RPMI7951 (cell line): ENCODE measurements around the gene TMEM89. TPM values are rescaled to one million over a fixed set of nuclear protein-coding genes. Genes with fewer than 3 reads are reported as not detected.

Experiments used
- DNase-seq: peaks from one replicate; pipeline ENCODE4 v3.0.0-alpha.2; 2012; ENCODE audit warnings: low read depth
- total RNA-seq: library from RNA; depleted of rRNA; stranded (reverse); fragments of >200 nt; shearing (Covaris generic); gene quantifications from 2 replicates; pipeline ENCODE4 v1.2.3, GENCODE V29; 2014; rRNA removed

Gene TMEM89
- total RNA-seq, 1 experiment from 2014 or later, result not detected

DNA sequence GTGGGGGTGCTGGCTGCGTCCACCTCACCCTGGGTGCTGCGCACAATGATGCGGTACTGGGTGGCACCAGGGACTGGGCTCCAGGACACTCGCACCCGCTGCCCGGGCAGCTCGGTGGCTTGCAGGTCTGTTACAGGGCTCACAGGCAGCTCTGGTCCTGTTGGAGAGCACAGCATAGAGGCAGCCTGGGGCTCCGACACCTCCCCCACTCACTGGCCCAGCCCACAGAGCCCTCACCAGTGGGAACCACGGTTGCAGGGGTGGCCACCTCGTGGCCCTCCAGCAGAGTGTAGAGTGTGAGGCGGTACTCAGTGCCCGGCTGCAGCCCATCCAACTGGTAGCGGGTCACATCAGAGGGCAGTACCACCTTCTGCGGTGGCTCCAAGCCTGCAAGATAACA lies 30.1 kb downstream of the TMEM89 start:
- no peak for DNase-seq

DNA sequence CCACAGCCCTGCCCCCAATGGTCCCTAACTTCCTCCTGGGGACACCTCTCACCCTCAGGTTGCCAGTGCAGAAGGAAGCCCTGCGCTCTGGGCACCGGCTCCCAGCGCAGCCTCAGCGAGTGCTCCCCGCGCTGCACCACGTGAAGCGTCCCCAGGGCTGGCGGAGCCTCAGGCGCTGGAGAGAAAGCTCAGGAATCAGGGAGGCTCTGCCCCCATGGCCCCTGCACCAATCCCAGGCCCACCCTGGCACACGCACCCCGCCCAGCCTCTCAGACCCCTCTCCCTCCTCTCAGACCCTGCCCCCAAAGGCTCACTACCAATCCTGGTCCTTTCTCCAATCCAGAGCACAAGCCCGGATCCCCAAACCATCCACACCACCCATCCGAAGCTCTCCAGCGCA lies 33.3 kb downstream of the TMEM89 start:
- no peak for DNase-seq

DNA sequence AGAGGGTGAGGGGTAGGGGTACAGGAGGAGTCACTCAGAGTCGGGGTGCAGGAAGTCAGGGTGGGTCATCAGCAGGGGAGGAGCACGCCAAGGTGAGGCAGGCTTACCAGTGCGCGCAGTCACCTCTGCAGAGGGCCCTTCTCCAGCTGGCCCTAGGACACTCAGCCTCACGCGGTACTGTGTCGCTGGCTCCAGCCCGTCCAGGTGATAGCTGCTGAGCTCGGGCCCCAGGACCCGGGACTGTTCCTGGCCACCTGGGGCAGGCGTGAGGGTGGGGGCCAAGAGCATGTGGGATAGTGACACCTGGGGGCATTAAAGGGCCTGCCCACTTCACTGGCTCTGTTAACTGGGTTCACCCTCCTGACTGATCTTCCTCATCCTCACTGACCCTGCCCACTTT lies 33.9 kb downstream of the TMEM89 start:
- no peak for DNase-seq

- DNase-seq, result no peak
Observed at GRCh38 chr3:48585411-48585810, 36.2 kb downstream of the TMEM89 start.

GRCh38 chr3:48584836-48585235 lies 36.7 kb downstream of the TMEM89 start:
- DNase-seq, result no peak

DNA sequence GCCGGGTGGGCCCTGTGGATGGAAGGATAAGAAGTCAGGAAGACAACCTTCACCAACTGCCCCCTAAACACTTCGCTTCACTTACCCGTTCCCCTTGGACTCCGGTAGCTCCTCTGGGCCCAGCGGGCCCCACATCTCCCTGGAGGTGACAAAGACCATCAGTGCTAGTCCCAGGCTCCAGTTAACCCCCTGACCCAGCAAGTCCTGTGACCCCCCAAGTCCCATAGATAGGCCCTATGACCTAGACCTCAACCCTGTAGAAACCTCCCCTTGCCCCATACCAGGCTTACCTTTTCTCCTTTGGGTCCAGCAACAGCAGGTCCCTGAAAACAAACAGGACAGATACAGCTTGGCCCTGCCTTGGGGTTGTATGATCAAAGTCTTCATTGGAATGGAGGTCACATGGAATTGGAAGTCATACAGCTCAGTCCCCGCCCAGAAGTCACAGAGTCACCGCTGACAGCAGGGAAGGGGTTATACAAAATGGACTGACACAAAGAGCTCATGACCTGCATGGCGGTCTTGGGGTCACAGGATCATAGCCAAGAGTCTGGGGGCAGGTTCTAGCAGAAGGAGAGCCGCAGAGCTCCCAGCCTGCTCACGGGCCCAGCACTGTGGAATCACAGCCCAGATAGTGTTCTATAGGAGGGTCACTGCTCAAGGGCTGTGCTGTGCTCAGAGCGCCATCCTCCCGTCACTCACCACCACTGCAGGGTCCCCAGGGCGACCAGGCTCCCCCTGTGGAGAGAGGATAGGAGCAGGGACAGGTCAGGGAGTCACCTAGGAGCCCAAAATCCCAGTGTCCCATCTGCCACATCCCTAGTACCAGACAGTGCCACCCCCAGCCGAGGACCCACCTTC lies 39.7 kb downstream of the TMEM89 start:
- DNase-seq, result no peak

GRCh38 chr3:48576647-48577046 lies 44.9 kb downstream of the TMEM89 start:
- DNase-seq, result no peak

DNA sequence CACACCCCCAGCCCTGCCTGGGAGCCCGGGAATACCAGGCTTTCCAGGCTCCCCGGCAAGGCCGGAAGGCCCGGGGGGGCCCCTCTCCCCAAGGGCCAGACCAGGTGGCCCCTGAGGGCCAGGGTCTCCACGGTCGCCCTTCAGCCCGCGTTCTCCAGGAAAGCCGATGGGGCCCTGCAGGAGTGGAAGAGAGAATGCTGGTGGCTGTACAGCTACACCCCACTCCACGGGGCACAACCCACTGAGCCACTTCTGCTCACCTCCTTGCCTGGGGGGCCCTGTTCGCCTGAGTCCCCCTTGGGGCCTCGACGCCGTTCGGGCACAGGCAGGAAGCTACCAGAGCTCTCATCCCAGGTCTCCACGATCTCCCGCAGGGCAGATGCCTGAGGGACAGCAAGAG lies 46.2 kb downstream of the TMEM89 start:
- DNase-seq, result no peak

DNA sequence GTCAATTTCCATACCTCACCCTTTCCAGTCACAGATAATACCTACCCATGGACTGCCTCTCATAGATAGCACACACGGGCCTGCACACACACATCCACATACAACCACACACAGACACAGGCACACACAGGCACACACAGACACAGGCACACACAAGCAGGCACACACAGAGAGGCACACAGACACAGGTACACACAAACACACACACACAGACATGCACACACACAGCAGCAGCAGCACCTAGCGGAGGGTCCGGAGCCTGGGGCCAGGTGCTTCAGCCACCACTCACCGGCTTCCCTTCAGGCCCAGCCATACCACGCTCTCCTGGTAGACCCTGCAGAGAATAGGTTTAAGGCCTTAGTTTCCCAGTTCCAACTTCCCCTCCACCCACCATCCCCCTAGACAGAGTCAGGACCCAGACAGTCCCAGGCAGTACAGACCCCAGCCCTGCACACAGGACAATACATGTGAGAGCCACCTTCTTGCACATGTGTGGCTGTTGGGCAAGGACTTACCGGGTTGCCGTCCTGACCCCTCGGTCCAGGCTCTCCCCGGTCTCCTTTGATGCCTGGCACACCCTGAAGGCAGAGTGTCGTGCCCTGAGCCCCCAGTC lies 47.5 kb downstream of the TMEM89 start:
- DNase-seq, result no peak

- no peak for DNase-seq
Observed at GRCh38 chr3:48572517-48572916, 49.1 kb downstream of the TMEM89 start.

DNA sequence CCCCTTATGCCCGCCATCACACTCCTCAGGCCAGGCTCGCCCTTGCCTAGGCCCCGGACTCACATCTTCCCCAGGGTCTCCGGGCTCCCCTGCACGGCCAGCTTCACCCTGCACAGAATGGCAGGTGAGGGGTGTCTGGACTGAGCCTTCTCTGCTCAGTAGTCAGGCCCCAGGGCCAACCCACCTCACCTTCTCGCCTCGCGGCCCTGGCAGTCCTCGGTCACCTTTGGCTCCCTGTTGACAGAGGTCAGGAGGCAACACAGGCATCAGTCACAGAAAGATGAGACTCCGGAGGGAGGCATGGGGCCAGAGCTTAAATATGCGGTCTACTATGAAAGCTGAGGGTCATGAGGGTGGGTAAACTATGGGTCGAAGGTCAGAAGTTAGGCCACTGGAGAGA lies 49.6 kb downstream of the TMEM89 start:
- no peak for DNase-seq

Other genes starting within 250 kb of the TMEM89 start
- not detected in 2 replicates for gene FBXW12, start 249.6 kb downstream of the TMEM89 start, total RNA-seq
- gene PLXNB1, start 191.7 kb downstream of the TMEM89 start, total RNA-seq, result 4.7 and 14.2 TPM in 2 replicates
- gene CCDC51, start 181.7 kb downstream of the TMEM89 start, total RNA-seq, result 18.1 and 21.6 TPM in 2 replicates
- 726 and 838 TPM in 2 replicates for gene TMA7, start 181.5 kb downstream of the TMEM89 start, total RNA-seq
- 10.7 and 14.3 TPM in 2 replicates for gene ATRIP, start 175.0 kb downstream of the TMEM89 start, total RNA-seq
- 206 and 217 TPM in 2 replicates for gene SHISA5, start 117.6 kb downstream of the TMEM89 start, total RNA-seq
- gene PFKFB4, start 65.0 kb downstream of the TMEM89 start, total RNA-seq, result 41.2 and 56.9 TPM in 2 replicates
- gene UCN2, start 58.0 kb downstream of the TMEM89 start, total RNA-seq, result 4.3 and 7.2 TPM in 2 replicates
- gene COL7A1, start 26.4 kb downstream of the TMEM89 start, total RNA-seq, result 110 and 141 TPM in 2 replicates
- 393 and 540 TPM in 2 replicates for gene UQCRC1, start 12.1 kb downstream of the TMEM89 start, total RNA-seq
- 32.3 and 35.1 TPM in 2 replicates for gene SLC26A6, start 13.7 kb upstream of the TMEM89 start, total RNA-seq
- 0.98 and 1.1 TPM in 2 replicates for gene CELSR3, start 41.1 kb upstream of the TMEM89 start, total RNA-seq
- 25.7 and 29.6 TPM in 2 replicates for gene NCKIPSD, start 64.1 kb upstream of the TMEM89 start, total RNA-seq
- 66.2 and 72.0 TPM in 2 replicates for gene IP6K2, start 95.5 kb upstream of the TMEM89 start, total RNA-seq
- 35.8 and 38.7 TPM in 2 replicates for gene PRKAR2A, start 226.1 kb upstream of the TMEM89 start, total RNA-seq